Right lung (tissue), 5 donors: ENCODE measurements around the gene ARL14. TPM values are rescaled to one million over a fixed set of nuclear protein-coding genes. Genes with fewer than 3 reads are reported as not detected.
"Not testable (repeated sequence)": the region's sequence is repeated elsewhere in the genome, so short reads cannot be mapped to it uniquely, and the experiment has no call there.

ENCODE experiments used
- DNase-seq, 2 donors: peaks; one replicate each; pipeline ENCODE4 v3.0.0-alpha.2; 2013
- polyA plus RNA-seq, 5 donors: library from polyadenylated mRNA; unstranded; fragments of 120-200 nt; gene quantifications; one replicate each; pipeline versions ENCODE4 v1.2.1 to v1.2.3, GENCODE V29; 2013; ENCODE audit warnings: inconsistent platforms in 1 of 5, low replicate concordance in 1 of 5; ENCODE audit not compliant: insufficient read length in 5 of 5, insufficient read depth in 1 of 5

The ARL14 gene
- polyA plus RNA-seq, 5 donors, result not detected

- DNase-seq, result no peak
Observed at GRCh38 chr3:160677459-160677881, 510 bp downstream of the ARL14 start.

GRCh38 chr3:160678292-160678842 lies 1.4 kb downstream of the ARL14 start:
- peak; percentile 2 to 13 for DNase-seq

- no peak for DNase-seq
Observed at GRCh38 chr3:160684368-160684740, 7.4 kb downstream of the ARL14 start.

- no peak for DNase-seq
Observed at GRCh38 chr3:160685144-160685766, 8.3 kb downstream of the ARL14 start.

- no peak for DNase-seq
Observed at GRCh38 chr3:160686955-160687535, 10.1 kb downstream of the ARL14 start.

- DNase-seq, result no peak
Observed at GRCh38 chr3:160691151-160691550, 14.2 kb downstream of the ARL14 start.

- DNase-seq, result no peak
Observed at GRCh38 chr3:160691962-160692361, 15.0 kb downstream of the ARL14 start.

GRCh38 chr3:160693191-160693590 lies 16.2 kb downstream of the ARL14 start:
- no peak for DNase-seq

GRCh38 chr3:160694345-160694744 lies 17.4 kb downstream of the ARL14 start:
- DNase-seq, result no peak

- DNase-seq, result no peak
Observed at GRCh38 chr3:160695003-160695402, 18.0 kb downstream of the ARL14 start.

- no peak for DNase-seq
Observed at GRCh38 chr3:160695915-160696327, 19.0 kb downstream of the ARL14 start.

GRCh38 chr3:160697637-160698380 lies 20.8 kb downstream of the ARL14 start:
- no peak for DNase-seq

GRCh38 chr3:160698599-160699195 lies 21.7 kb downstream of the ARL14 start:
- no peak for DNase-seq

- DNase-seq, result no peak
Observed at GRCh38 chr3:160701490-160701889, 24.5 kb downstream of the ARL14 start.

- DNase-seq, result no peak
Observed at GRCh38 chr3:160702290-160702689, 25.3 kb downstream of the ARL14 start.

- no peak for DNase-seq
Observed at GRCh38 chr3:160703974-160704373, 27.0 kb downstream of the ARL14 start.

- peak; percentile 11 to 36 for DNase-seq
Observed at GRCh38 chr3:160707187-160707794, 30.3 kb downstream of the ARL14 start.

- no peak for DNase-seq
Observed at GRCh38 chr3:160709477-160710182, 32.7 kb downstream of the ARL14 start.

- DNase-seq, result not testable (repeated sequence)
Observed at GRCh38 chr3:160713144-160713543, 36.2 kb downstream of the ARL14 start.

- DNase-seq, result no peak
Observed at GRCh38 chr3:160719710-160720109, 42.8 kb downstream of the ARL14 start.

GRCh38 chr3:160720123-160720746 lies 43.3 kb downstream of the ARL14 start:
- DNase-seq, result no peak
